ENCODE results near the gene SNX32.
A peak's percentile ranks its signal among the peaks of the same experiment; 100 is the strongest.

The SNX32 gene

DNA sequence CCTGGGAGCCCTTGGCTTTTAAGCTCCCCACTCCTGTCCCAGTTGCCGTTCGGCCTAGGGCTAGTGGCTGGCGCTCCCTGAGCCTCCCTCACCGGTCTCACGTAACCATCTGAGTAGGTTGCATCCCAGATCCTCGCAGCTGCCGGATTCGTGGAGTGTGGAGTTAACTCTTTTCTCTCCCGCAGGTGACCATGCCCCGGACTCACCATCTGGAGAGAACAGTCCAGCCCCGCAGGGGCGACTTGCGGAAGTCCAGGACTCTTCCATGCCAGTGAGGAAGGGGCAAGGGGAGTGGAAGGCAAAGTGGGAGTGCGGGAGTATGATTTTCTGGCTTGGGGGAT, 27.4 kb downstream of the SNX32 start:
- Histone ChIP-seq H3K4me1 (ENCODE audit: control insufficient read depth in 1 of 2, insufficient read depth in 1 of 2, low read depth in 1 of 2, low read length in 1 of 2) (peaks cover 42 to 43% of the 10 kb centered on the region in 2 experiments), H3K9me3 (no peaks in the 10 kb centered on the region), H3K27me3 (no peaks in the 10 kb centered on the region), H3K27ac (peak overlapping the region; percentile 96), H3K36me3 (peaks cover 43% of the 10 kb centered on the region), H3K4me3 (ENCODE audit: low read depth in 1 of 2, low read length in 1 of 2) (peak overlapping the region; percentile 97 to 98)
- TF ChIP-seq, protein P1, sequence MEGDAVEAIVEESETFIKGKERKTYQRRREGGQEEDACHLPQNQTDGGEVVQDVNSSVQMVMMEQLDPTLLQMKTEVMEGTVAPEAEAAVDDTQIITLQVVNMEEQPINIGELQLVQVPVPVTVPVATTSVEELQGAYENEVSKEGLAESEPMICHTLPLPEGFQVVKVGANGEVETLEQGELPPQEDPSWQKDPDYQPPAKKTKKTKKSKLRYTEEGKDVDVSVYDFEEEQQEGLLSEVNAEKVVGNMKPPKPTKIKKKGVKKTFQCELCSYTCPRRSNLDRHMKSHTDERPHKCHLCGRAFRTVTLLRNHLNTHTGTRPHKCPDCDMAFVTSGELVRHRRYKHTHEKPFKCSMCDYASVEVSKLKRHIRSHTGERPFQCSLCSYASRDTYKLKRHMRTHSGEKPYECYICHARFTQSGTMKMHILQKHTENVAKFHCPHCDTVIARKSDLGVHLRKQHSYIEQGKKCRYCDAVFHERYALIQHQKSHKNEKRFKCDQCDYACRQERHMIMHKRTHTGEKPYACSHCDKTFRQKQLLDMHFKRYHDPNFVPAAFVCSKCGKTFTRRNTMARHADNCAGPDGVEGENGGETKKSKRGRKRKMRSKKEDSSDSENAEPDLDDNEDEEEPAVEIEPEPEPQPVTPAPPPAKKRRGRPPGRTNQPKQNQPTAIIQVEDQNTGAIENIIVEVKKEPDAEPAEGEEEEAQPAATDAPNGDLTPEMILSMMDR (IDR thresholded peaks at IDR 0.05), result no peak

DNA sequence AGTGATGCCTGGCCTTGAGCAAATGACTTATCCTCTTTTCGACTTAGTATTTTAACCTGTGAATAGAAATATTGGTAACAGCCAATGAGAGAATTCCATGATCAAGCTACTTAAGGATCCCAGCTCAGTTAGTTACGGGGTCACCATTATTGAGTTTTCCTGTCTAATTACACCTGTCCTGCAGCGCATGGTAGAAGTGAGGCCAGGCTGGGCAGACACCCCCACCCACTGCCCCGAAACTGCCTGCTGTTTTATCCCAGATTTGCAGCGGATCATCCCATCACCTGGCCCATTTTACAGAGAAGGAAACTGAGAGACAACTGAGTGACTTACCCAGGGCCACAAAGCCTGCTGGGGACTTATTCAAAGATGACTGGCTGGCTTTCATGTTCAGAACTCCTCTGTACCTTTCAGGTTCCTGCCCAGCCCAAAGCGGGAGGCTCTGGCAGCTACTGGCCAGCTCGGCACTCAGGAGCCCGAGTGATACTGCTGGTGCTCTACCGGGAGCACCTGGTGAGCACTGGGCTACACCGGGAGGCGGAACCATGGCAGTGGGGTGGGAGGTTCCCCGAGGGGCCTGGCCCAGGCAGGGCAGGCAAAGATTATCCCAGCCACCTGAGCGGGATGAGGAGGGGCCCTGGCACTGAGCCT, 27.9 kb downstream of the SNX32 start:
- Histone ChIP-seq H3K27ac (peak overlapping the region; percentile 96), H3K9me3 (no peaks in the 10 kb centered on the region), H3K4me1 (ENCODE audit: control insufficient read depth in 1 of 2, insufficient read depth in 1 of 2, low read depth in 1 of 2, low read length in 1 of 2) (peaks cover 36 to 38% of the 10 kb centered on the region in 2 experiments)

DNA sequence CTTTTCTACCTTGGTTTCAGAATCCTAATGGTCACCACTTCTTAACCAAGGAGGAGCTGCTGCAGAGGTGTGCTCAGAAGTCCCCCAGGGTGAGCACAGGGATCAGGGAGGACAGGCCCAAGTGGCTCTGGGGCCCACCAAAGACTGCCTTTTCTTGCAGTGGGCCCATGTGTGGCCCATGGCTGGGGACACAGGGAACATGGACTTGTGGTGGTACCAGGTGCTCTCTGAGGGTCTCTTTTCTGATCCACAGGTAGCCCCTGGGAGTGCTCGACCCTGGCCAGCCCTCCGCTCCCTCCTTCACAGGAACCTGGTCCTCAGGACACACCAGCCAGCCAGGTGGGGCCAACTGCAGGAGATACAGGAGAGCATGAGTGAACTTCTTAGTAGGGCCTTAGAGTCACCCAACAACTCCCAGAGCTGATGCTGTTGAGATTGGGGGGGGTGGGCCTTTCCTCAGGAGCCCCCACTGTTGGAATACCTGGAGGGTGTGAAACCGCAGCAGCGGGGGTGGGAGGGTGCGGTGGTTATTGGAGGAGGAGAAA, 28.5 kb downstream of the SNX32 start:
- no peak overlapping the region for H3K4me3 ChIP-seq (ENCODE audit: low read depth in 1 of 2, low read length in 1 of 2)
- H3K4me1 ChIP-seq (ENCODE audit: control insufficient read depth in 1 of 2, insufficient read depth in 1 of 2, low read depth in 1 of 2, low read length in 1 of 2), result peaks cover 35 to 38% of the 10 kb centered on the region in 2 experiments
- TF ChIP-seq, protein P1 (IDR thresholded peaks at IDR 0.05), result no peak
- peaks cover 50% of the 10 kb centered on the region for H3K36me3 ChIP-seq
- H3K9me3 ChIP-seq, result no peaks in the 10 kb centered on the region
- no peaks in the 10 kb centered on the region for H3K27me3 ChIP-seq
- H3K27ac ChIP-seq, result peak overlapping the region; percentile 96

More for the DNA sequence above, 27.9 kb downstream of the SNX32 start:
- TF ChIP-seq, protein P1 (IDR thresholded peaks at IDR 0.05), result no peak
- Histone ChIP-seq H3K36me3 (peaks cover 44% of the 10 kb centered on the region), H3K4me3 (ENCODE audit: low read depth in 1 of 2, low read length in 1 of 2) (peak overlapping the region; percentile 97 to 98), H3K27me3 (no peaks in the 10 kb centered on the region)

DNA sequence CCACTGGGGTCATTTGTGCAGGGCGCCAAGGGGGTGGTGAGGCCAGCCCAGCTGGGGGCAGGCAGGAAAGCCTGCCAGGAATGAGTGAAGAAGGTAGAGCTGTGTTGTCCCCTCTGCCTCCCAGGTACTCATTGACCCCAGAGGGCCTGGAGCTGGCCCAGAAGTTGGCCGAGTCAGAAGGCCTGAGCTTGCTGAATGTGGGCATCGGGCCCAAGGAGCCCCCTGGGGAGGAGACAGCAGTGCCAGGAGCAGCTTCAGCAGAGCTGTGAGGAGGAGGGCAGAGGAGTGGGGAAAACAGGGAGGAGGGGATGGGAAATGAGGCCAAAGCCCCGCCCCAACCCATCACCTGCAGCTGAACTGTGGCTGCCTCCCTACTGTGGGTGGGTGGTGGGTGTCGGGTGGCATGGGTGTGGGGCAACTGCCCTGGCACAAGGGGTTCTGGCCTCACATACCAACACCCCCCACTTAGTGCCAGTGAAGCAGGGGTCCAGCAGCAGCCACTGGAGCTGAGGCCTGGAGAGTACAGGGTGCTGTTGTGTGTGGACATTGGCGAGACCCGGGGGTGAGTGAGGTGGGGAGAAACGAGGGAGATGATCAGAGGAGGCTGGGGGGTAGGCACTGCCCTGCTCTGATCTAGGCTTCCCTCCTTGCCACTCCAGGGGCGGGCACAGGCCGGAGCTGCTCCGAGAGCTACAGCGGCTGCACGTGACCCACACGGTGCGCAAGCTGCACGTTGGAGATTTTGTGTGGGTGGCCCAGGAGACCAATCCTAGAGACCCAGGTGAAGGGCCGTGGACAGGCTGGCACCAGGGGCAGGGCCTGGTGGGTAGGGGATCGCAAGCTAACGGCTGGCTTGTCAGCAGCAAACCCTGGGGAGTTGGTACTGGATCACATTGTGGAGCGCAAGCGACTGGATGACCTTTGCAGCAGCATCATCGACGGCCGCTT, 29.5 kb downstream of the SNX32 start:
- Histone ChIP-seq H3K27ac (no peak overlapping the region), H3K4me3 (ENCODE audit: low read depth in 1 of 2, low read length in 1 of 2) (no peak overlapping the region), H3K9me3 (no peaks in the 10 kb centered on the region), H3K4me1 (ENCODE audit: control insufficient read depth in 1 of 2, insufficient read depth in 1 of 2, low read depth in 1 of 2, low read length in 1 of 2) (peaks cover 39 to 43% of the 10 kb centered on the region in 2 experiments), H3K36me3 (peaks cover 60% of the 10 kb centered on the region), H3K27me3 (no peaks in the 10 kb centered on the region)
- TF ChIP-seq, protein P1 (IDR thresholded peaks at IDR 0.05), result no peak

DNA sequence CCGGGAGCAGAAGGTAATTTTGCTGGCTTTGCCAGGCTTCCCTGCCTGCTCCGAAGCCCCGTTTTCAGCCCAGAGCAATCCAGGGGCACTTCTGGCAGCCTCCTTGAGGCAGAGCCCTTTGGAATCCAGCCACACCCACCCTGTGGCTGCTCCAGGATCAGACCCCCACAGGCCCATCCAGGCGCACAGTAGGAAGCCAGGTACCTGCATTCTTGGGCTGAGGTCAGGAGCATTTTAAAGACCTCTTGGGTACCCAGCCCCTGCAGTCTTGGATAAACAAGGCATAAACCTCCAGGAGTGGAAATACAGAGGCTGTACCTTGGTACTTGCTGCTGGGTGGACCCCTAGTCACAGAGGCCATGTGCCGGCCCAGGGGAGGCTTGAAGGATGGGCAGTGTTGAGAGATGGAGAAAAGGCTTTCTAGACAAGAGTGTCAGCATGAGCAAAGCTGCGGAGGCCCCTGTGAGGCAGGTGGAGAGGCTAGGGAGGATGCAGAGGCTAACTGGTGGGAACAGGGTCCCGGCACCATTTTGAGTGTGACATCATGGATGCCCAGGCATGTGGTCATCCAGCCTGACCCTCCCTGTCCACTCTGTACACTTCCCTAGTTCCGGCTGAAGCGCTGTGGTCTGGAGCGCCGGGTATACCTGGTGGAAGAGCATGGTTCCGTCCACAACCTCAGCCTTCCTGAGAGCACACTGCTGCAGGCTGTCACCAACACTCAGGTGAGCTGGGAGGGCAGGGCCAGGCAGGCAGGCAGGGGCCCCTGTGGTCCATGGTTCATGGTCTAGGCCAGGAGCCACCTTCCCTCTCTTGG, 30.3 kb downstream of the SNX32 start:
- peaks cover 62% of the 10 kb centered on the region for H3K36me3 ChIP-seq
- peaks cover 30 to 35% of the 10 kb centered on the region in 2 experiments for H3K4me1 ChIP-seq (ENCODE audit: control insufficient read depth in 1 of 2, insufficient read depth in 1 of 2, low read depth in 1 of 2, low read length in 1 of 2)
- H3K9me3 ChIP-seq, result no peaks in the 10 kb centered on the region
- TF ChIP-seq, protein P1 (IDR thresholded peaks at IDR 0.05), result no peak
- H3K27ac ChIP-seq, result no peak overlapping the region
- H3K4me3 ChIP-seq (ENCODE audit: low read depth in 1 of 2, low read length in 1 of 2), result no peak overlapping the region
- no peaks in the 10 kb centered on the region for H3K27me3 ChIP-seq

Data from neutrophil (primary cell).